Naive thymus-derived CD8-positive, alpha-beta T cell (primary cell): ENCODE results near the gene ZFAND3. TPM values are rescaled to one million over a fixed set of nuclear protein-coding genes. Genes with fewer than 3 reads are reported as not detected.

Source experiments
- ATAC-seq, 2 donors: fragments of 150-1000 bp; cut with Tn5 transposase in 1 of 2; sonication (Bioruptor Pico), chemical (Tn5 transposase) in 1 of 2; 1 replicate in 1 of 2; 2 replicates in 1 of 2; pipeline ENCODE4 v1.10.0; 2021; ENCODE audit warnings: mild to moderate bottlenecking in 2 of 2, moderate library complexity in 2 of 2
- POLR2A ChIA-PET: fragments of 350-600 bp; sonication (Branson Sonifier 250); formaldehyde crosslinking; loops from one replicate; lab custom pipeline; 2021; ENCODE audit warnings: antibody characterized with exemption; lab: Charles Lee
- DNase-seq, 10 donors: peaks; one replicate each; pipeline versions ENCODE4 v3.0.0 to v3.0.0-alpha.2; 2020 to 2022
- H3K27ac Mint-ChIP-seq, 10 donors: one replicate each; pipeline ENCODE4 v1.8.0; 2020 to 2022; ENCODE audit warnings: mild to moderate bottlenecking in 10 of 10, mixed read lengths in 10 of 10, moderate library complexity in 4 of 10, inconsistent platforms in 1 of 10
- H3K27me3 Mint-ChIP-seq, 5 donors: one replicate each; pipeline ENCODE4 v1.8.0; 2021 to 2022; ENCODE audit warnings: mixed read lengths in 5 of 5
- H3K36me3 Mint-ChIP-seq, 3 donors: one replicate each; pipeline ENCODE4 v1.8.0; 2020 to 2022; ENCODE audit warnings: mixed read lengths in 3 of 3, mild to moderate bottlenecking in 2 of 3, inconsistent platforms in 1 of 3
- H3K4me1 Mint-ChIP-seq, 4 donors: one replicate each; pipeline ENCODE4 v1.8.0; 2021 to 2022; ENCODE audit warnings: mixed read lengths in 4 of 4
- H3K4me3 Mint-ChIP-seq, 10 donors: one replicate each; pipeline ENCODE4 v1.8.0; 2020 to 2022; ENCODE audit warnings: mild to moderate bottlenecking in 10 of 10, mixed read lengths in 10 of 10, moderate library complexity in 6 of 10, inconsistent platforms in 1 of 10
- H3K9me3 Mint-ChIP-seq, 9 donors: one replicate each; pipeline ENCODE4 v1.8.0; 2020 to 2022; ENCODE audit warnings: mixed read lengths in 9 of 9, mild to moderate bottlenecking in 3 of 9, inconsistent platforms in 1 of 9, moderate library complexity in 1 of 9
- polyA plus RNA-seq, 3 donors: library from polyadenylated mRNA; unstranded; fragments of 300-500 nt; fragmentation: Illumina TruSeq; gene quantifications; one replicate each; pipeline ENCODE4 v1.2.3, GENCODE V29; 2021
- total RNA-seq, 8 experiments: library from RNA in 2 of 8; stranded (reverse) in 2 of 8; gene quantifications; one replicate each; pipeline ENCODE4 v1.2.3 and lab custom pipeline; 2021 to 2026

ZFAND3 gene
- total and polyA plus RNA-seq, 5 experiments from 2014 or later, result 3.7 to 33.8 (median 4.5) TPM

DNA sequence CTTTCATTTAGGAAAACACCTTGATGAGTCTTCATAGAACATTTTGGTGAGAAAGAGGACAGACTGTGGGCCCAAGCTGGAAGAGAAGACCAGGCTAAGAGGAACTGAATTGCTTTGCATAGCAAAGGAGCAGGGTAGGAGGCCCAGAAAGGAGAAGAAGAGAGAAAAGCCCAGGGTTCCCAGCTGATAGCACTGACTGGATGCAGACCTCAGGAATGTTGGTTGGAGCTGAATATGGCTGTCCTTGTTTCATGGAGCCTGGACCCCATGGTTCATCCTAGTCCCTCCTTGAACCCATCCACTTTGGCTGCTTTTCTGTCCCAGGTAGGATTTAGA lies 18.0 kb upstream of the ZFAND3 start:
- Mint-ChIP-seq H3K4me1 (peaks cover 0 to 5% (median under 1%) of the 10 kb centered on the region in 4 donors), H3K4me3 (no peak overlapping the region), H3K27me3 (no peaks in the 10 kb centered on the region), H3K27ac (no peak overlapping the region), H3K36me3 (no peaks in the 10 kb centered on the region), H3K9me3 (no peaks in the 10 kb centered on the region)
- DNase-seq (no peak), ATAC-seq (no peak)
- POLR2A ChIA-PET, result interaction anchor here (0.6 kb wide), 1 partner anchor 61 kb away, joined by 4 read pairs; no protein-coding TSS in a partner anchor

DNA sequence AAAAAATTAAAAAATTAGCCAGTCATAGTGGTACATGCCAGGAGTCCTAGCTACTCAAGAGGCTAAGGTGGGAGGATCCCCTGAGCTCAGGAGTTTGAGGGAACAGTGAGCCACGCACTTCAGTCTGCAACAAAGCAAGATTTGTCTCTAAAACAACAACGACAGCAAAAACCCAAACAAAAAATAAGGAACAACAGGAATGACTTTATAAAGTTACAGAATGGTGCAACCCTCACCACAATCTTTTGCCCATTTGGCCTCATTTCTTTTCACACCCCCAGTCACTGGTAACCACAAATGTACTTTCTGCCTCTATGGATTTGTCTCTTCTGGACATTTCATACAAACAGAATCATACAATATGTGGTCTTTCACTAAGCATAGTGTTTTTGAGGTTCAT lies 16.7 kb upstream of the ZFAND3 start:
- POLR2A ChIA-PET, result no interaction called here
- Mint-ChIP-seq H3K9me3 (no peaks in the 10 kb centered on the region), H3K36me3 (no peaks in the 10 kb centered on the region), H3K27ac (no peak overlapping the region), H3K27me3 (peaks cover 0 to 3% (median 0%) of the 10 kb centered on the region in 5 donors), H3K4me1 (peaks cover 0 to 5% (median 0%) of the 10 kb centered on the region in 4 donors), H3K4me3 (no peak overlapping the region)
- no peak for DNase-seq
- ATAC-seq, result no peak

DNA sequence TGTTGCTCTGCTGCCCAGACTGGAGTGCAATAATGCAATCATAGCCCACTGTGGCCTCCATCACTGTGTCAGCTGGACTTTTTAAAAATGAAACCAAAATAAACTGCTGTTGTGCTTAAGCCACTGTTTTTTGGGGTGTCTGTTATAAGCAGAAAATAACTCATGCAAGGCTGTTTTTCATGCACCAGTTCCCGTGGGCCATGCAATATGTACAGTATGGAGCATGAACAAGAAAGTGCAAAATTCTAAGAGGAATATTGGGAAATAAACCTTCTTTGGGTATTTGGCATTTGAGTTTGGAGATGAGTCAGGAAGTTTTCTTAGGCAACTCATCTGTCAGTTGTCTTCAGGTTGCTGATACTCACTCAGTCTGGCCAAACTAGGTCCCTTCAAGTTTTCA lies 14.9 kb upstream of the ZFAND3 start:
- Mint-ChIP-seq H3K27me3 (peaks cover 0 to 3% (median 2%) of the 10 kb centered on the region in 5 donors), H3K27ac (no peak overlapping the region), H3K4me1 (peaks cover 0 to 5% (median 0%) of the 10 kb centered on the region in 4 donors), H3K4me3 (no peak overlapping the region), H3K9me3 (no peaks in the 10 kb centered on the region), H3K36me3 (no peaks in the 10 kb centered on the region)
- ATAC-seq, result no peak
- POLR2A ChIA-PET, result no interaction called here
- DNase-seq, result no peak

DNA sequence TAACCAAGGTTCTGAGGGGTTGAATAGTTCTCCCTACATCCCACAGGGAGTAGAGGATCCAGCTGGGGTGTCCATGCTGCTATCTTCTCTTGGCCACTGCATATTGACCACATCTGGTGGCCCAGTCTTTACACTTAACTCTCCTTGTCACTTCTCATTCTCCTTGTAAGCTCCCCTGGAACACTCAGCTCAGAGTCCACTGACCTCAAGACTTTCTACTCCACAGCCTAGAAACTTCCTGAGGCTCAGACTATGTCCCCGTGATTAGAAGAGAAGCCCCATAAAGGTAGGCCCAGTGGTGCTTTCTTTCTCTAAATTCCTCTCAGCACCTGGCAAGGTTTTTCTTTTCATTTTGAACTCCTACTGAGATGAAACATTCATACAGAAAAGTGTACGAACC lies 13.3 kb upstream of the ZFAND3 start:
- no peaks in the 10 kb centered on the region for H3K9me3 Mint-ChIP-seq
- DNase-seq (no peak), ATAC-seq (no peak)
- POLR2A ChIA-PET, result no interaction called here
- H3K27ac Mint-ChIP-seq, result no peak overlapping the region
- H3K36me3 Mint-ChIP-seq, result no peaks in the 10 kb centered on the region
- peaks cover 0 to 3% (median 2%) of the 10 kb centered on the region in 5 donors for H3K27me3 Mint-ChIP-seq
- no peak overlapping the region for H3K4me3 Mint-ChIP-seq
- peaks cover 0 to 5% (median 0%) of the 10 kb centered on the region in 4 donors for H3K4me1 Mint-ChIP-seq

DNA sequence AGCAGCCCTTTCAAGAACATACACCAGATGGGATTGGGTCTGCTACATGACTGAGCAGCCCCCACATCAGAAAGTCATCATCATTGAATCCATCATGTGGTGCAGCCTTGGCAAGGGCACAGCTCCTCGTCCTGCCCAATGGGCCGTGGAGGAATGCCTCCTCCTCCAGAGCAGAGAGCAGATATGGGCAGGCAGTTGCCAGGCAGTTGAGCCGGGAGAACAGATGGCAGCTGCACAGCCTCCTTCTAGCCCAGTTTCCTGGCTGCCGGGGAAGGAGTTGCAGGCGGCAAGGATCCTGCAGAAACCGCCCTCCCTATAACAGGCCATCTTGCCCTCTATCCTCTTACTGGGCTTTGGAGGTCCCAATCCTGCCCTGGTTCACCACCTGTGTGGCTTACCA lies 11.9 kb upstream of the ZFAND3 start:
- no peak for ATAC-seq
- DNase-seq, result no peak
- Mint-ChIP-seq H3K27me3 (peaks cover 0 to 3% (median 2%) of the 10 kb centered on the region in 5 donors), H3K36me3 (no peaks in the 10 kb centered on the region), H3K27ac (peak overlapping the region in 2 of 10 donors; percentile 3 to 20), H3K4me3 (no peak overlapping the region), H3K4me1 (peaks cover 0 to 1% (median 0%) of the 10 kb centered on the region in 4 donors), H3K9me3 (no peaks in the 10 kb centered on the region)
- POLR2A ChIA-PET, result no interaction called here

DNA sequence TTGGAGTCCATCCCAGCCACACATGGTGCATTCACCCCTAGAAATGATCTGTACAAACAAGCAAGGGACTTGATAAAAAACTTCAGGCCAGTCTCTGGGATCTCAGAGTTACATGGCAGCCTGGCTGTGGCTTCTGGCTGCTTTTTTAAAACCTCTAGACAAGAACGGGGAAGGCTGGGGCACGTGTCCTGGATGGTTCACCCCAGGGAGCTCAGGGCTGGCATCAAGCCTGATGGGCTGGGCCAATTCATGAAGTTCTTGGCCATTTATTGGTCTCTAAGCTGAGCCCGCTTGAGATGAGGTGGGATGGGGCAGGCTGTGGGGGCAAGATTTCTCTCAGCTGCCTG lies 10.4 kb upstream of the ZFAND3 start:
- Mint-ChIP-seq H3K27me3 (peaks cover 0 to 3% (median 2%) of the 10 kb centered on the region in 5 donors), H3K9me3 (no peaks in the 10 kb centered on the region), H3K27ac (no peak overlapping the region), H3K4me3 (no peak overlapping the region), H3K4me1 (no peaks in the 10 kb centered on the region), H3K36me3 (no peaks in the 10 kb centered on the region)
- DNase-seq, result no peak
- POLR2A ChIA-PET, result interaction anchor here (0.7 kb wide), 1 partner anchor 8 kb away, joined by 3 read pairs; no protein-coding TSS in a partner anchor
- ATAC-seq, result no peak

DNA sequence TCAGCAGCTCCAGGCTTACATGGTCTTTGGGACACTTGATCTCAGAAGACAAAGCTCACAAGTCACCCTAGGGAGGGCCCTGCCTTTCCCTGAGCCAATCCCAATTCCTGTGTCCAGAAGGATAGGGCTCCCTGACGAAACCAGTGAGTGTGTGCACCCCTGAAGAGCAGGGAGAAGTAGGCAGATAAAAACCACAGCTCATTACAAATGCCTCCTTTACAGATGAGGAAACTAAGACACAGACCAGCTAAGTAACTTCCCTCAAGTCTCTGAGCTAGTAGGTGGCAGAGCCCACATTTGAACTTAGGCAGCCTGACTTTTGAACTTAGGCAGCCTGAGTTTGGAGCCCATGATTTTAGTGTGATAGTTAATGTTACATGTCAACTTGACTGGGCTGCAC lies 6.7 kb upstream of the ZFAND3 start:
- ATAC-seq, result no peak
- peaks cover 2 to 14% (median 10%) of the 10 kb centered on the region in 4 donors for H3K4me1 Mint-ChIP-seq
- no peak for DNase-seq
- peaks cover 0 to 2% (median 2%) of the 10 kb centered on the region in 5 donors for H3K27me3 Mint-ChIP-seq
- H3K4me3 Mint-ChIP-seq, result no peak overlapping the region
- no peaks in the 10 kb centered on the region for H3K9me3 Mint-ChIP-seq
- no peaks in the 10 kb centered on the region for H3K36me3 Mint-ChIP-seq
- no peak overlapping the region for H3K27ac Mint-ChIP-seq
- POLR2A ChIA-PET, result no interaction called here

DNA sequence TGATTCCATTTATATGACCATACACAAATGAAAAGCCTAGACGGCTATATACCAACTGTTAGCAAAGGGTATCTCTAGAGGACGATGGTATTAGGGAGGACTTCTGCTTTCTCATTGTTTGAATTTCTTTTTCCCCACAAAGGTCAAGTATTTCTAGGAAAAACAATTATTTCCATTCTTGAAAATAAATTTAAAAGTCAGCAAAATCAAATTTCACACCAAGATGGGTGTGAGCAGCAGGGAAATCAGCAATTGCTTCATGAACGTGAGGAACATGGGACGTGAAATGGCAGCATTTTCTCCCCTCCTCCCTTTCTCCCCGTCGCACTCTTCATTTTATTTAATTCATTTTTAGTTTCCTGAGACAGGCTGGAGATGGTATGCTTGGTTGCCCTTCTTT lies 5.2 kb upstream of the ZFAND3 start:
- no peak for DNase-seq
- H3K4me1 Mint-ChIP-seq, result peaks cover 7 to 22% (median 17%) of the 10 kb centered on the region in 4 donors
- H3K9me3 Mint-ChIP-seq, result no peaks in the 10 kb centered on the region
- H3K27me3 Mint-ChIP-seq, result peaks cover 0 to 4% (median 0%) of the 10 kb centered on the region in 5 donors
- ATAC-seq, result no peak
- POLR2A ChIA-PET, result no interaction called here
- no peak overlapping the region for H3K27ac Mint-ChIP-seq
- H3K36me3 Mint-ChIP-seq, result no peaks in the 10 kb centered on the region
- H3K4me3 Mint-ChIP-seq, result no peak overlapping the region

DNA sequence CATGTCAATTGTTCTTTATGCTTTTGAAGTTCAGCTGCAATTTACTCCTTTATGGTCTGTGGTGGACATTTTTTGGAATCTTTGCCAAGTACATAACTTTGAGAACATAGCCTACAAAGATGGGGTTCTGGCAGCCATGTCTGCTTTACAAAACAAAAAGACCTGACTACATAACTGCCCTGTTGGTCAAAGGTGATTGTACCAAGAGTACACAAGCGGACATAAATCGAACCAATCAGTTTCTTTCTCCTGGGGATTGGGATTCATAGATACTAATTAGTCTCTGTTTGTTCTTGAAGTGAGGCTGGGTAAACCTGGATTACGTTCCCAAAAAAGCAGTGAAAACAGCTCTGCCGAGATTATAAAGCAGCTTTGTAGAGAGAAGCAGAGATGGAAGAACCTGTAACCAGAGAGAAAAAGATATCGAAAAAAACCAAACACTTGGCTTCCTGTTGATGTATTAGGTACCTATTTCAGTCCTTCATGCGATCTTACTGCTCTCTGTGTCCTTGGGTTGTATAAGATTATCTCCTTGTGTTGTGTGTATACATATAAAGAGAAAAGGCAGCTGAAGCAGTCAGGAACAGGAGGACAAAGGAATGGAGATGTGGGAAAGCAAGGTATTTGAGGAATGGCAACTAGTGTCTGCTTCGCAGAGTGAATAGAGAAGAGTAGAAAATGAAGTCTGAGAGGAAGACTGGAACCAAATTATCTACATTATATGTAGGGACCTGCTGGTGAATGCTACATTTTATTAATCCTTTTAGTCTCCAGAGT lies 2.7 kb upstream of the ZFAND3 start:
- POLR2A ChIA-PET, result interaction anchor here (0.6 kb wide), 1 partner anchor 8 kb away, joined by 3 read pairs; no protein-coding TSS in a partner anchor
- Mint-ChIP-seq H3K27ac (peak overlapping the region in 7 of 10 donors; percentile 4 to 95 (median 61)), H3K27me3 (peaks cover 0 to 1% (median 0%) of the 10 kb centered on the region in 5 donors), H3K9me3 (no peaks in the 10 kb centered on the region), H3K36me3 (no peaks in the 10 kb centered on the region), H3K4me1 (peaks cover 12 to 37% (median 34%) of the 10 kb centered on the region in 4 donors), H3K4me3 (peak overlapping the region in 8 of 10 donors; percentile 16 to 76 (median 60))
- ATAC-seq (no peak), DNase-seq (no peak)

DNA sequence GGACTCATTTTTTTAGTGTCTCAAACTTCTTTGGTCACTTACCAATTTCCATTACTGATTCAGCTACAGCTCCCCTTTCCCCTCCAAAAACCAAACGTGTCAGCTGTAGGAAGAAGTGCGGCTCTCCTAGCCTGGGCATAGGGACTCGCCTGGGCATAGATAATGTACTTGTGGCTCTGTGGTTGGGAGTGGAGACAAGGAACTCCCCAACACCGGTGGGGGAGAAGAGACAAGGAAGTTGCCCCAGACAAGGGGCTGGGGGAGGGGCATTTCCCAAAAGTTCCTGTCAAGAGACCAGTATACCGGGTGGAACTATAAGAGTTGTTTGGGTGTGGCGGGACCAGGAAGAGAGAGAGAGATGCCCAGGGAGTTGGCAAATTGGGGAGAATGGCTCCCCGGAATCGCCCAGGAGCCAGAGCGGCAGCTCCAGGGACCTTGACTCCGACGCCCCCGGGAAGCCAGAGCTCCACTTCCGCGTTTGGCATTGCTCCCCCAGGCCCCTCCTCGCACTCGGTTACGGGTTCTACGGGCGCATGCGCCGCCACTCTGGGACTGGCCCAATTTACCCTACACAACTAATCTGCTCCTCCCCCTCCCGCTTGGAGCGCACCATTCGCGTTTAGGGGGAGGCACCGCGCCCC lies 871 bp upstream of the ZFAND3 start:
- Mint-ChIP-seq H3K36me3 (no peaks in the 10 kb centered on the region), H3K4me1 (peaks cover 24 to 56% (median 51%) of the 10 kb centered on the region in 4 donors), H3K27ac (peak overlapping the region; percentile 95 to 99 (median 98)), H3K4me3 (peak overlapping the region; percentile 93 to 99 (median 98)), H3K27me3 (peaks cover 0 to 1% (median 0%) of the 10 kb centered on the region in 5 donors), H3K9me3 (no peaks in the 10 kb centered on the region)
- ATAC-seq (peak; percentile 76 to 79), DNase-seq (peak in 8 of 10 donors; percentile 85 to 98 (median 93))
- POLR2A ChIA-PET, result interaction anchor here (0.5 to 3.3 kb wide), 13 partner anchors 8 to 1388 kb away, joined by 3 to 15 read pairs (median 4); no protein-coding TSS in a partner anchor

DNA sequence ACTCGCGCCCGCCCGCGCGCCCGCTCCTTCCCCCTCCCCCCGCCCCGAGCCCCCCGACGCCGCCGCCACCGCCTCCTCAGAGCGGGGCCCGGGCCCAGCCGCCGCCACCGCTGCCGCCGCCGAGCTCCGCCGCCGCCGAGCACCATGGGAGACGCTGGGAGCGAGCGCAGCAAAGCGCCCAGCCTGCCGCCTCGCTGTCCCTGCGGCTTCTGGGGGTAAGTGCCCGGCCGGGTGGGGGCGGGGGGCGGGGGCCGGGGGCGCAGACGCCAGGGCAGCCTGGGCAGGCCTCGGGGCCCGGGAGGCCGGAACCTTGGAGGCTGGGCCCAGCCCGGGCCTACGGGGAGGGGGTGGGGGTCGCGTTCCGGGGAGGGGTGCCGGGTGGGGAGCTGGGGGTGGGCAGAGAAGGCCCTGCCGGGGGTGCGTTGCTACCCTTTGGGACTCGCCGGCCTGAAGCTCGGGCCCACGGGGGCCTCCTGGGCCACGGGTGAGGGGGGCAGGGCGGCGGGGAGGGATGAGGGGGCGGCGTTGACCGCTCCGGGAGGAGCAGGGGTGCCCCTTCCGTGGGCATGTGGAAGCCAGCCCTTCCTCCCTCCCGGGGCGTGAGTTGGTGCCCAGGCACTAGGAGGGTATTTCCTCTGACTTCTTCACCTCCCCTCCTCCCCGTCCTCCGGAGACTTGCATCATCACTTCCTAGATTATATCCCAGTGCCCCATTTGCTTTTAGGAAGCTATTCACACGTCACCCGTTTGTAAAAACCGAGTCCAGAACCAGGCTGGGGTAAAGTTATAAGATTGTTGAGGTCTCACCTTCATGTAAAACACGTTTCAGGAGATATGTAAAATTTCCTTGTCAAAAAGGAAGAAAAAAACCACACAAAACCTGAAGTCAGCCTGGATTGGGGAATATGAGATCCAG lies 533 bp downstream of the ZFAND3 start:
- H3K9me3 Mint-ChIP-seq, result no peaks in the 10 kb centered on the region
- H3K27ac Mint-ChIP-seq, result peak overlapping the region; percentile 60 to 99 (median 95)
- DNase-seq (peak; percentile 4 to 65 (median 40)), ATAC-seq (peak; percentile 38 to 40)
- H3K4me1 Mint-ChIP-seq, result peaks cover 24 to 70% (median 62%) of the 10 kb centered on the region in 4 donors
- POLR2A ChIA-PET, result interaction anchor here (0.7 to 3.3 kb wide), 8 partner anchors 11 to 304 kb away, joined by 3 to 15 read pairs (median 4); no protein-coding TSS in a partner anchor
- peak overlapping the region; percentile 91 to 99 (median 96) for H3K4me3 Mint-ChIP-seq
- H3K36me3 Mint-ChIP-seq, result no peaks in the 10 kb centered on the region
- peaks cover 0 to 1% (median 0%) of the 10 kb centered on the region in 5 donors for H3K27me3 Mint-ChIP-seq

DNA sequence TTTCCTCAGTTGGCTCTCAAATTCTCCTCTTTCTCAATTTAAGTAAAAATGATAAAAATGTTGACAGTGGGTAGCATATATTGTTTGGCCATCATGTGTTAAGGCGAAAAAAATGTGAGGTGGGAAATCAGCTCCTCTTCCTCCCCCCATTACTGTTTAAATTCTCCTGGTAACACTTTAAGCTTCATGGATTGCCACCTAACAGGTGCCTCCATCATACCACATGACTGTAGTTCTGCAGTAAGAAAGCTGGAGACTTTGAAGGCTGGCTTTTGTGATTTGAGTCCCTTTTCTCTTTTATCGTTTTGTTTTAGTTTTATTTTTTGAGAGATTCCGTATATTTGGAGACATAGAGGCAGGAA lies 1.2 kb downstream of the ZFAND3 start:
- H3K36me3 Mint-ChIP-seq, result no peaks in the 10 kb centered on the region
- DNase-seq, result peak in 3 of 10 donors; percentile 5 to 16 (median 13)
- ATAC-seq, result no peak
- POLR2A ChIA-PET, result interaction anchor here (1.2 to 3.3 kb wide), 3 partner anchors 10 to 304 kb away, joined by 3 to 15 read pairs (median 14); no protein-coding TSS in a partner anchor
- H3K4me1 Mint-ChIP-seq, result peaks cover 24 to 76% (median 67%) of the 10 kb centered on the region in 4 donors
- peak overlapping the region; percentile 60 to 96 (median 92) for H3K27ac Mint-ChIP-seq
- peak overlapping the region; percentile 85 to 96 (median 93) for H3K4me3 Mint-ChIP-seq
- H3K27me3 Mint-ChIP-seq, result peaks cover 0 to 1% (median 0%) of the 10 kb centered on the region in 5 donors
- no peaks in the 10 kb centered on the region for H3K9me3 Mint-ChIP-seq
